ENCODE results near the gene MYCN. TPM values are rescaled to one million over a fixed set of nuclear protein-coding genes. Genes with fewer than 3 reads are reported as not detected.

MYCN gene
- total and polyA plus RNA-seq, 2 of the 4 experiments (the other 2 are of a cell fraction): not detected

DNA sequence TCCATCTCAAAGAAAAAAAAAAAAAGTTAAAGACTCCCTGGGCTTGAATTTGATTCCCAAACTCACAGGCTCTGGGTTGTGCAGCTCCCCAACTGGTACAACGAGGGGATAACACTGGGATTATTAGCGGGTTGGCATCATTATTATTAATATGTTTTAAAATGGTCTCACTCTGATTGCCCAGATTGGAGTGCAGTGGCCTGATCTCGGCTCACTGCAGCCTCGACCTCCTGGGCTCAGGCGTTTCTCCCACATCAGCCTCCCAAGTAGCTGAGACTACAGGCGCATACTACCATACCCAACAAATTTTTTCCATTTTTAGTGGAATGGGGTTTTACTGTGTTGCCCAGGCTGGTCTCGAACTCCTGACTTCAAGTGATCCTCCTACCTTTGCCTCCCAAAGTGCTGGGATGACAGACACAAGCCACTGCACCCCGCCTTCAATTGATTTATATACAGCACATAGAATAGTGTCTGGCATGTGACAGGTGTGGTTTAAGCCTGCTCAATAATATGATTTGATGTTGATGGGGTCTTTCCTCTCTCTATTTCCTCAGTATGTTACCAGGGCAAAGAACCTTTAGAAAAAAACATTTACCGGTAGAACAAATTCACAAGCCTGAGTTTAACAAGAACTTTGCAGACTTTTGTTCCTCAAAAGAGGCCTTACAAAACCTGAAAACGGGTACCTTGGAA lies 12.2 kb downstream of the MYCN start:
- POLR2A ChIA-PET (ENCODE audit: unreplicated experiment): no interaction called here
- Histone ChIP-seq H2AFZ (replicated peaks; ENCODE audit: low read length, poor library complexity) (no peak overlapping the region), H3K23ac (ENCODE audit: low read depth, low read length) (no peak overlapping the region), H3K4ac (ENCODE audit: low read depth, low read length) (no peak overlapping the region), H2AK5ac (ENCODE audit: low read depth, low read length) (no peak overlapping the region), H4K8ac (ENCODE audit: low read depth in 2 of 2, low read length in 2 of 2) (no peak overlapping the region), H2BK15ac (ENCODE audit: low read depth, low read length) (no peak overlapping the region), H2AK9ac (replicated peaks; ENCODE audit: low read depth, low read length, poor library complexity) (no peak overlapping the region), H2BK20ac (ENCODE audit: low read depth, low read length) (no peak overlapping the region), H3K9ac (ENCODE audit: low read depth, low read length) (no peak overlapping the region), H3K4me1 (ENCODE audit: control insufficient read depth, insufficient read depth, low read length) (no peaks in the 10 kb centered on the region), H3K18ac (ENCODE audit: low read depth, low read length) (no peak overlapping the region), H2BK5ac (ENCODE audit: low read depth, low read length, poor library complexity, severe bottlenecking) (no peak overlapping the region), H3K4me2 (ENCODE audit: low read depth, low read length) (no peak overlapping the region), H3K56ac (ENCODE audit: extremely low read depth, insufficient read depth, low read length) (no peak overlapping the region), H3K9me3 (ENCODE audit: control insufficient read depth, insufficient read depth, low read length) (peaks cover 25% of the 10 kb centered on the region), H3K4me3 (ENCODE audit: insufficient read depth, low read depth, low read length) (no peak overlapping the region), H3K36me3 (ENCODE audit: control insufficient read depth, insufficient read depth, low read length) (no peaks in the 10 kb centered on the region), H3K9me1 (ENCODE audit: insufficient read depth, low read length) (no peaks in the 10 kb centered on the region), H3K27me3 (ENCODE audit: control insufficient read depth, insufficient read depth, low read length) (no peaks in the 10 kb centered on the region), H3K27ac (ENCODE audit: insufficient read depth, low read length) (no peak overlapping the region), H4K5ac (ENCODE audit: low read depth, low read length) (no peak overlapping the region), H4K20me1 (ENCODE audit: insufficient read depth, low read length) (no peaks in the 10 kb centered on the region), H3K79me1 (ENCODE audit: low read depth in 1 of 2, low read length in 2 of 2) (no peaks in the 10 kb centered on the region), H3K14ac (replicated peaks; ENCODE audit: low read depth, low read length) (no peak overlapping the region), H4K91ac (ENCODE audit: insufficient read depth, low read depth, low read length) (no peak overlapping the region), H2BK120ac (ENCODE audit: low read depth, low read length) (no peak overlapping the region)
- no TSS peak for BruUV-seq (replicated peaks)
- CTCF ChIA-PET: no interaction called here
- TF ChIP-seq RCOR1 (IDR thresholded peaks at IDR 0.05; ENCODE audit: insufficient replicate concordance, low read length) (no peak), MAZ (IDR thresholded peaks at IDR 0.05; ENCODE audit: borderline replicate concordance, low read depth, low read length) (no peak), MXI1 (IDR thresholded peaks at IDR 0.05; ENCODE audit: borderline replicate concordance, low read depth, low read length) (no peak), NFE2L2 (IDR thresholded peaks at IDR 0.05; ENCODE audit: low read depth, low read length) (no peak), BHLHE40 (IDR thresholded peaks at IDR 0.05; ENCODE audit: low read depth, low read length) (no peak), SMC3 (IDR thresholded peaks at IDR 0.05; ENCODE audit: low read depth, low read length) (no peak), CEBPB (IDR thresholded peaks at IDR 0.05; ENCODE audit: low read depth, low read length) (no peak), POLR2A (IDR thresholded peaks at IDR 0.05; ENCODE audit: low read depth, low read length) (no peak), MAFK (IDR thresholded peaks at IDR 0.05; ENCODE audit: low read depth, low read length) (no peak), RAD21 (IDR thresholded peaks at IDR 0.05; ENCODE audit: low read length) (no peak)
- TF ChIP-seq, protein P1, sequence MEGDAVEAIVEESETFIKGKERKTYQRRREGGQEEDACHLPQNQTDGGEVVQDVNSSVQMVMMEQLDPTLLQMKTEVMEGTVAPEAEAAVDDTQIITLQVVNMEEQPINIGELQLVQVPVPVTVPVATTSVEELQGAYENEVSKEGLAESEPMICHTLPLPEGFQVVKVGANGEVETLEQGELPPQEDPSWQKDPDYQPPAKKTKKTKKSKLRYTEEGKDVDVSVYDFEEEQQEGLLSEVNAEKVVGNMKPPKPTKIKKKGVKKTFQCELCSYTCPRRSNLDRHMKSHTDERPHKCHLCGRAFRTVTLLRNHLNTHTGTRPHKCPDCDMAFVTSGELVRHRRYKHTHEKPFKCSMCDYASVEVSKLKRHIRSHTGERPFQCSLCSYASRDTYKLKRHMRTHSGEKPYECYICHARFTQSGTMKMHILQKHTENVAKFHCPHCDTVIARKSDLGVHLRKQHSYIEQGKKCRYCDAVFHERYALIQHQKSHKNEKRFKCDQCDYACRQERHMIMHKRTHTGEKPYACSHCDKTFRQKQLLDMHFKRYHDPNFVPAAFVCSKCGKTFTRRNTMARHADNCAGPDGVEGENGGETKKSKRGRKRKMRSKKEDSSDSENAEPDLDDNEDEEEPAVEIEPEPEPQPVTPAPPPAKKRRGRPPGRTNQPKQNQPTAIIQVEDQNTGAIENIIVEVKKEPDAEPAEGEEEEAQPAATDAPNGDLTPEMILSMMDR (conservative IDR thresholded peaks at IDR 0.05; ENCODE audit: low read depth, low read length): no peak
- in situ Hi-C loops (cut with MboI; ENCODE audit: low sequenced_read_pairs) (no loop called here), dilution Hi-C loops (cut with HindIII; ENCODE audit: low sequenced_read_pairs, unreplicated experiment) (no loop called here), intact Hi-C loops (cut with micrococcal nuclease) (no loop called here)
- DNase-seq (no peak), ATAC-seq (ENCODE audit: low read depth) (no peak)
- 25% methylated on average over 1 of the region's 10 CpGs; no CpG with 5 or more reads in 1 of the 2 experiments for WGBS, 2 experiments (ENCODE audit: extremely low coverage in 2 of 2, insufficient read length in 1 of 2)
